ENCODE data around the gene HEXD.
"Not testable (repeated sequence)": the region's sequence is repeated elsewhere in the genome, so short reads cannot be mapped to it uniquely, and the experiment has no call there.

The HEXD gene

DNA sequence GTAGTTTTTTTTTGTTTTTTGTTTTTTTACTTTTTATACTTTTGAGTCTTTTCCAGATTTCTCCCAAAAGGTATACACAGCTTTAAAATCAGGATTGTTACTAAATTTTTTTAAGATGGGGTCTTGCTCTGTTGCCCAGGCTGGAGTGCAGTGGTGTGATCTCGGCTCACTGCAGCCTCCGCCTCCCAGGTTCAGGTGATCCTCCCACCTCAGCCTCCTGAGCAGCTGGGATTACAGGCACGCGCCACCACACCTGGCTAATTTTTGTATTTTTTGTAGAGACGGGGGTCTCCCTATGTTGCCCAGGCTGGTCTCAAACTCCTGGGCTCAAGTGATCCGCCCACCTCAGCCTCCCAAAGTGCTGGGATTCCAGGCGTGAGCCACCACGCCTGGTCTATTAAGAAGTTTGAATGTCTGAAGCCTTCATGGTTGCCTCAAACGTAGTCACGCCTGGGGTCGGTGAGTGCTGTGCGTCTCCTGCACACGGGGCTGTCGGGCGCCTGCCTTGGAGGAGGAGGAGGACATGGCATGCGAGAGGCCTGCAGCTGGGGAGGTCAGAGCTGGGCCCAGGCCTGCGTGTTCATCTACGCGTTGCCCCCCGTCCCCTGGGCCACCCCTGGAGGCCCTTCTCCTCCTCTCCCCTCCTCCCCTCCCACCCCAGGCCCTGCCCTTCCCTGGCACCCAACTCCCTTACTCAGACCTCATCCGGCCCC lies 35.8 kb upstream of the HEXD start:
- DNase-seq (ENCODE audit: low read depth in 2 of 2, low spot score in 1 of 2), result not testable (repeated sequence)

GRCh38 chr17:82382933-82383255 lies 35.3 kb upstream of the HEXD start:
- DNase-seq (ENCODE audit: low read depth in 2 of 2, low spot score in 1 of 2), result no peak

- DNase-seq (ENCODE audit: low read depth in 2 of 2, low spot score in 1 of 2), result no peak
Observed at GRCh38 chr17:82383411-82383810, 34.7 kb upstream of the HEXD start.

DNA sequence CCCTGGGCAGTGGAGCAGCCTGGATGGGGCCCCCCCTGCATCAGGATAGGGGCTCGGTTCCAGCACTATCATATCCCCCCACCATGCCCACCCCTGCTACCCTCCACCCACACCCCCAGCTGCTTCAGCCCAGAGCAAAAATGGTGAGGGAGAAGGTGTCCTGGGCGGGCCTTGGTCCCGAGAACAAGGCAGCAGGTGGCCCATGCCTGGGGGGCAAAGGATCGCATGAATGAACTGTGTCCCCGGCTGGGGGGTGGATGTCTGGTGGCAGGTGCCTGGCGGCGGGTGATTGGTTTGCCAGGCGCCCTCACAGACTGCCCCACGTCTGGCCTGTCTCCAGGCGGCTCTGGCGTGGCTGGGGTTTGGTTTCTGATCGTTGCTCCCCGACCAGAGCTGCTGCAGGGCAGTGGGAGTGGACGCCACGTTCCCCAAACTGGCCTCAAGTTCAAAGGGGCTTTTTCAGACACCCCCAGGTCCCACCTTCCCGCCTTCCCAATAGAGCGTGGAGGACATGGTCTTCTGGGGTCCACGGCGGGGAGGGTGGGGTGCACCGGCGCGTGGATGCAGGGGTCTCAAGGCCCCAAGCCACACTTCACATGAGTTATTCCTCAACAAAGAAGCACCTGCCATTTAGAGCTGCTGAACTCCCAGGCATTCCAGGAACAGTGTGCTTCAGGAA lies 34.0 kb upstream of the HEXD start:
- DNase-seq (ENCODE audit: low read depth in 2 of 2, low spot score in 1 of 2), result no peak

- DNase-seq (ENCODE audit: low read depth in 2 of 2, low spot score in 1 of 2), result no peak
Observed at GRCh38 chr17:82384730-82385481, 33.2 kb upstream of the HEXD start.

GRCh38 chr17:82385559-82386254 lies 32.4 kb upstream of the HEXD start:
- no peak for DNase-seq (ENCODE audit: low read depth in 2 of 2, low spot score in 1 of 2)

GRCh38 chr17:82386255-82386831 lies 31.8 kb upstream of the HEXD start:
- no peak for DNase-seq (ENCODE audit: low read depth in 2 of 2, low spot score in 1 of 2)

GRCh38 chr17:82386881-82387704 lies 31.1 kb upstream of the HEXD start:
- DNase-seq (ENCODE audit: low read depth in 2 of 2, low spot score in 1 of 2), result no peak

GRCh38 chr17:82387705-82388106 lies 30.4 kb upstream of the HEXD start:
- no peak for DNase-seq (ENCODE audit: low read depth in 2 of 2, low spot score in 1 of 2)

DNA sequence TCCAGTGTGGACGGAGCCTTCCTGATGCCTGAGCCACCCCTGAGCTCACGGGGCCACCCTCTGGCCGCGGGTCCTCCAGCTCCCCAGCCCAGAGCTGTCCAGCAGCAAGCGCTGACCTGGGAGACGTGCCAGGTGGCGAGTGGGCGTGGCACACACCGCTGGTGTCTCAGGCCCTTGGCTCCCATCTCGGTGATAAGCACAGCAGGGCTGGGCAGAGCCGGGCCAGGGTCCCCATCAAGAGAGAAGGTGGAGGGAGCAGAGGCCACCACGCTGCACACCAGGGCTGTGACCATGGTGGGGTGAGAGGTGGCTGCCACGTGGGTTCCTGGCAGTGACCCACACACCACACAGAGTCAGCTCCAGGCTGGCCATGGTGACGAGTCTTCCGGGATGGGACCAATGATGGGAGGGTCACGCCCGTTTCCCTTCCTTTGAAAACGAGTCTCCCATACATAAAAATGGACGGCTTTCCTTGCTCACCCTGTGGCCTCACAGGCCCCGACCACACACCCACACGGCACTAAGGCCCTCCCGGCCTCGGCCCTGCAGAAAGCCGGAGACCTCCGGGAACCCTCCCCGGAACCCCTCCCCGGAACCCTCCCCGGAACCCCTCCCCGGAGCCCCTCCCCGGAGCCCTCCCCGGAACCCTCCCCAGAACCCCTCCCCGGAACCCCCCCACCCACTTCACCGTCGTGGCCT lies 29.8 kb upstream of the HEXD start:
- no peak for DNase-seq (ENCODE audit: low read depth in 2 of 2, low spot score in 1 of 2)

- no peak for DNase-seq (ENCODE audit: low read depth in 2 of 2, low spot score in 1 of 2)
Observed at GRCh38 chr17:82388922-82389283, 29.2 kb upstream of the HEXD start.

- no peak for DNase-seq (ENCODE audit: low read depth in 2 of 2, low spot score in 1 of 2)
Observed at GRCh38 chr17:82389379-82389778, 28.8 kb upstream of the HEXD start.

DNA sequence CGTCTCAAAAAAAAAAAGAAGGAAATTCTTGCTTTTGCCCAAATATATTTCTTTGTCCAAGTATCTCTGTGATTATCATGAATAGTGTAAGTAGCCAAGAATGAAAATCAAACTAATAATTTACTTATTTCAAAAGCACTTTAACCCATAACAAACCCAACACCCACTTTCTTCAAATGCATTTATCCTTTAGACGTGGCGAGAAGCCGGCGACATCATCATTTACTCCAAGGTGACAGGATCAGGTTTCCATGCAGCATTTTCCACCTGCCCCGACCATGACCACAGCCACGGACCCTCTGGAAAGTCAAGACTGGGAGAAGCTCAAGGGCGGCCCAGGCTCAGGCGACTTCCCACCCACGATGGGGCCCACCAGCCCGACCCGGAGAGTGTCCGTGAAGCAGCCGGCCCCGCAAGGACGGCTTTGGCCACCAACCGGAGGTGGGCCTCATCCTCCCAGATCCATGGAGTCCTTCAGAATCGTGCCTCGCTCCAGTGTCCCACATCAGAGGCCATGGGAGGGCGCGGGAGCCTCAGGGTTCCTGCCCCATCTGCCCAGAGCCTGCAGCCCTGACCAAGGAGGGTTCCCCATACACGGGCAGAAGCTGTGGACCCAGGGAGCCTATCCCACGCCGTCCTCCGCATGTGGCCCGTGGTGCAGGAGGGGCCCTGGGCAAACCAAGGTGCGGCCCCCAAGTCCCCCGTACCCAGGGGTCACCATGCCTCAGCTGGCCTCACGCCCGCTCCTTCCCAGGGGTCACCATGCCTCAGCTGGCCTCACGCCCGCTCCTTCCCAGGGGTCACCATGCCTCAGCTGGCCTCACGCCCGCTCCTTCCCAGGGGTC lies 27.9 kb upstream of the HEXD start:
- no peak for DNase-seq (ENCODE audit: low read depth in 2 of 2, low spot score in 1 of 2)

GRCh38 chr17:82390860-82391435 lies 27.2 kb upstream of the HEXD start:
- no peak for DNase-seq (ENCODE audit: low read depth in 2 of 2, low spot score in 1 of 2)

DNA sequence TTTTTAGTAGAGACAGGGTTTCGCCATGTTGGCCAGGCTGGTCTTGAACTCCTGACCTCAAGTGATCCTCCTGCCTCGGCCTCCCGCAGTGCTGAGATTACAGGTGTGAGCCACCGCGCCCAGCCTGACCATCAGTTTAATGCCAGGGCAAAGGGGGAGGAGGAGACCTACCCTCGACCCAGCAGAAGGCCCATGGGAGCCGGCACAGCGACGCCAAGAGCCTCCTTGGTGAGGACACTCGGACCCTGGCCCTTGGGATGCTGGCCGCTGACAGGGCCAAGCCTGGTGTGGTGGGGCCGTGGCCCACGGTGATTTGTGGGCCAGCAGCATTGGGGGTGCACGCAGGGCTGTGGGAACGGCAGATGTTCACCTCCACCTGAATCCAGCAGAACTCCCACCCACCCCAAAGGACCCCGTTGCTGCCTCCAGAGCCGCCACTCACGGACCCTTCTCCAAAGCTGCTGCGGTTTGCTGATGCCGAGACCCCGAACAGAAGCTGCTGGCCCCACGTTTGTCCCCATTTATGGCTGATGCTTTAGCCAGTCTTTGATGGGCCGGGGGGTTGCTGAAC lies 26.6 kb upstream of the HEXD start:
- DNase-seq (ENCODE audit: low read depth in 2 of 2, low spot score in 1 of 2), result no peak

- DNase-seq (ENCODE audit: low read depth in 2 of 2, low spot score in 1 of 2), result no peak
Observed at GRCh38 chr17:82392209-82392920, 25.8 kb upstream of the HEXD start.

- no peak for DNase-seq (ENCODE audit: low read depth in 2 of 2, low spot score in 1 of 2)
Observed at GRCh38 chr17:82392941-82393340, 25.2 kb upstream of the HEXD start.

GRCh38 chr17:82394278-82394677 lies 23.9 kb upstream of the HEXD start:
- no peak for DNase-seq (ENCODE audit: low read depth in 2 of 2, low spot score in 1 of 2)

Data from stimulated activated CD8-positive, alpha-beta memory T cell treated with anti-CD3 and anti-CD28 coated beads, Interleukin-4, amount 100 ng/mL, for 4 hours (primary cell).